ENCODE data around the gene RAB40C. TPM values are rescaled to one million over a fixed set of nuclear protein-coding genes. Genes with fewer than 3 reads are reported as not detected.

The RAB40C gene
- total and polyA plus RNA-seq, 2 donors (not counting 1 experiment from before 2014, with no cell fraction given): 3.2 to 11.6 TPM

GRCh38 chr16:631808-632358 lies 42.0 kb downstream of the RAB40C start:
- Histone ChIP-seq H3K4me1 (ENCODE audit: control insufficient read depth, extremely low read depth, insufficient read depth, low read length) (no peaks in the 10 kb centered on the region), H3K9ac (ENCODE audit: insufficient read depth, low read length) (no peak overlapping the region), H3K36me3 (ENCODE audit: control insufficient read depth, insufficient read depth, low read length) (peaks cover 15% of the 10 kb centered on the region)

GRCh38 chr16:632486-633335 lies 42.8 kb downstream of the RAB40C start:
- no peak overlapping the region for H3K4me3 ChIP-seq (replicated peaks in 1 of 4; ENCODE audit: control extremely low read depth in 1 of 4, insufficient read depth in 1 of 4, low read depth in 3 of 4, low read length in 4 of 4)
- H3K36me3 ChIP-seq (ENCODE audit: control insufficient read depth, insufficient read depth, low read length): peaks cover 15% of the 10 kb centered on the region
- no peaks in the 10 kb centered on the region for H3K27me3 ChIP-seq (ENCODE audit: control insufficient read depth, insufficient read depth, low read length)
- no peak overlapping the region for H3K9ac ChIP-seq (ENCODE audit: insufficient read depth, low read length)
- TF ChIP-seq CTCF (conservative IDR thresholded peaks at IDR 0.05 in 1 of 2, IDR thresholded peaks at IDR 0.05 in 1 of 2; ENCODE audit: low read depth in 1 of 2, low read length in 2 of 2): no peak
- no peak for TF ChIP-seq EZH2 (IDR thresholded peaks at IDR 0.05; ENCODE audit: low read length, missing control alignments)
- no peaks in the 10 kb centered on the region for H3K9me3 ChIP-seq (ENCODE audit: control insufficient read depth, insufficient read depth, low read depth, low read length)
- H4K20me1 ChIP-seq (ENCODE audit: control insufficient read depth, extremely low read depth, insufficient read depth, low read length): no peaks in the 10 kb centered on the region
- H3K4me2 ChIP-seq (ENCODE audit: extremely low read depth, insufficient read depth, low read length): no peak overlapping the region
- peaks cover 4% of the 10 kb centered on the region for H3K79me2 ChIP-seq (ENCODE audit: control insufficient read depth, insufficient read depth, low read length)
- H2AFZ ChIP-seq (ENCODE audit: low read length): no peak overlapping the region
- no peak overlapping the region for H3K27ac ChIP-seq (ENCODE audit: insufficient read depth, low read length)
- no peak for DNase-seq (ENCODE audit: low read depth in 2 of 2)
- no peaks in the 10 kb centered on the region for H3K4me1 ChIP-seq (ENCODE audit: control insufficient read depth, extremely low read depth, insufficient read depth, low read length)

More at GRCh38 chr16:631808-632358, 42.0 kb downstream of the RAB40C start:
- Histone ChIP-seq H3K4me3 (replicated peaks in 1 of 4; ENCODE audit: control extremely low read depth in 1 of 4, insufficient read depth in 1 of 4, low read depth in 3 of 4, low read length in 4 of 4) (no peak overlapping the region), H3K27me3 (ENCODE audit: control insufficient read depth, insufficient read depth, low read length) (no peaks in the 10 kb centered on the region), H3K79me2 (ENCODE audit: control insufficient read depth, insufficient read depth, low read length) (peaks cover 4% of the 10 kb centered on the region), H3K4me2 (ENCODE audit: extremely low read depth, insufficient read depth, low read length) (no peak overlapping the region), H4K20me1 (ENCODE audit: control insufficient read depth, extremely low read depth, insufficient read depth, low read length) (no peaks in the 10 kb centered on the region), H3K27ac (ENCODE audit: insufficient read depth, low read length) (no peak overlapping the region), H2AFZ (ENCODE audit: low read length) (no peak overlapping the region), H3K9me3 (ENCODE audit: control insufficient read depth, insufficient read depth, low read depth, low read length) (no peaks in the 10 kb centered on the region)
- DNase-seq (ENCODE audit: low read depth in 2 of 2): no peak
- TF ChIP-seq EZH2 (IDR thresholded peaks at IDR 0.05; ENCODE audit: low read length, missing control alignments) (no peak), CTCF (conservative IDR thresholded peaks at IDR 0.05 in 1 of 2, IDR thresholded peaks at IDR 0.05 in 1 of 2; ENCODE audit: low read depth in 1 of 2, low read length in 2 of 2) (no peak)

- no peaks in the 10 kb centered on the region for H4K20me1 ChIP-seq (ENCODE audit: control insufficient read depth, extremely low read depth, insufficient read depth, low read length)
- DNase-seq (ENCODE audit: low read depth in 2 of 2): no peak
- TF ChIP-seq CTCF (conservative IDR thresholded peaks at IDR 0.05 in 1 of 2, IDR thresholded peaks at IDR 0.05 in 1 of 2; ENCODE audit: low read depth in 1 of 2, low read length in 2 of 2) (no peak), EZH2 (IDR thresholded peaks at IDR 0.05; ENCODE audit: low read length, missing control alignments) (no peak)
- H3K9ac ChIP-seq (ENCODE audit: insufficient read depth, low read length): no peak overlapping the region
- H2AFZ ChIP-seq (ENCODE audit: low read length): no peak overlapping the region
- no peaks in the 10 kb centered on the region for H3K4me1 ChIP-seq (ENCODE audit: control insufficient read depth, extremely low read depth, insufficient read depth, low read length)
- no peak overlapping the region for H3K4me2 ChIP-seq (ENCODE audit: extremely low read depth, insufficient read depth, low read length)
- no peak overlapping the region for H3K4me3 ChIP-seq (replicated peaks in 1 of 4; ENCODE audit: control extremely low read depth in 1 of 4, insufficient read depth in 1 of 4, low read depth in 3 of 4, low read length in 4 of 4)
- no peak overlapping the region for H3K27ac ChIP-seq (ENCODE audit: insufficient read depth, low read length)
- H3K27me3 ChIP-seq (ENCODE audit: control insufficient read depth, insufficient read depth, low read length): no peaks in the 10 kb centered on the region
- peaks cover 15% of the 10 kb centered on the region for H3K36me3 ChIP-seq (ENCODE audit: control insufficient read depth, insufficient read depth, low read length)
- H3K79me2 ChIP-seq (ENCODE audit: control insufficient read depth, insufficient read depth, low read length): peaks cover 4% of the 10 kb centered on the region
- no peaks in the 10 kb centered on the region for H3K9me3 ChIP-seq (ENCODE audit: control insufficient read depth, insufficient read depth, low read depth, low read length)
Observed at GRCh38 chr16:633336-634050, 43.6 kb downstream of the RAB40C start.

All from fibroblast of lung (primary cell).